ENCODE data around the gene HCRTR1.

- TF ChIP-seq CTCF (IDR thresholded peaks at IDR 0.05 in 4 of 5, conservative IDR thresholded peaks at IDR 0.05 in 1 of 5): no peak
- no peak for TF ChIP-seq POLR2A (IDR thresholded peaks at IDR 0.05)
Observed at GRCh38 chr1:31593136-31593665, 24.3 kb upstream of the HCRTR1 start.
